Body of pancreas (tissue), 4 donors: Measurements from ENCODE around the gene TFAP2D. TPM values are rescaled to one million over a fixed set of nuclear protein-coding genes. Genes with fewer than 3 reads are reported as not detected.

Experiments used
- ATAC-seq: fragments of 150-250 bp; one replicate; pipeline ENCODE4 v1.9.1; 2016
- DNase-seq, 4 donors: peaks; one replicate each; pipeline ENCODE4 v3.0.0-alpha.2; 2019
- H3K27ac ChIP-seq, 4 donors: fragments of 200-600 bp; sonication (generic); 1 replicate in 3 of 4; 2 replicates in 1 of 4; pipeline versions ENCODE4 v1.5.1 to v1.6.1; 2016 to 2019; ENCODE audit warnings: mild to moderate bottlenecking in 1 of 4, mixed read lengths in 1 of 4, moderate library complexity in 1 of 4
- H3K27me3 ChIP-seq, 2 donors: fragments of 200-600 bp; sonication (generic); one replicate each; pipeline ENCODE4 v1.6.0; 2016; ENCODE audit warnings: mild to moderate bottlenecking in 1 of 2
- H3K36me3 ChIP-seq, 2 donors: fragments of 200-600 bp; sonication (generic); replicated peaks in 1 of 2; 2 replicates each; pipeline ENCODE4 v1.5.1; 2016; ENCODE audit warnings: low read depth in 2 of 2; ENCODE audit not compliant: insufficient read depth in 1 of 2
- H3K4me1 ChIP-seq: fragments of 200-600 bp; sonication (generic); one replicate; pipeline ENCODE4 v1.6.0; 2016
- H3K4me3 ChIP-seq, 2 donors: fragments of 200-600 bp; sonication (generic); 1 replicate in 1 of 2; 2 replicates in 1 of 2; pipeline ENCODE4 v1.5.1; 2016 to 2019
- H3K9me3 ChIP-seq, 3 donors: fragments of 200-600 bp; sonication (generic); 1 replicate in 2 of 3; 2 replicates in 1 of 3; pipeline ENCODE4 v1.5.1; 2016
- CTCF ChIP-seq, 7 experiments: fragments of 450-650 bp in 4 of 7; fragments of 200-600 bp in 3 of 7; sonication (generic) in 3 of 7; IDR thresholded peaks; one replicate each; pipeline ENCODE4 v1.5.1; 2016 to 2019; ENCODE audit warnings: antibody characterized with exemption in 7 of 7
- POLR2A ChIP-seq, 3 donors: fragments of 450-650 bp; IDR thresholded peaks; one replicate each; pipeline ENCODE4 v1.6.1; 2016; ENCODE audit warnings: antibody characterized with exemption in 3 of 3, mild to moderate bottlenecking in 2 of 3
- WGBS, 2 donors: methylation state at CpG; one replicate each; pipeline ENCODE4 v1.1.5; 2017; 5-methylcytosine and 5-hydroxymethylcytosine counted together
- intact Hi-C: fragments of 100-400 bp; cut with DNase I; formaldehyde crosslinking; loops from one replicate; pipeline ENCODE4 v1.15.1; 2023
- total RNA-seq, 2 donors: library from RNA; depleted of rRNA; stranded (reverse); fragments of >200 nt; gene quantifications; one replicate each; pipeline ENCODE4 v1.1.0, GENCODE V29; 2016

The TFAP2D gene
- total RNA-seq, 2 donors from 2014 or later = not detected

- Histone ChIP-seq H3K27ac (no peak overlapping the region), H3K36me3 (no peaks in the 10 kb centered on the region), H3K4me3 (no peak overlapping the region), H3K9me3 (no peaks in the 10 kb centered on the region), H3K27me3 (peaks cover 3 to 53% of the 10 kb centered on the region in 2 donors), H3K4me1 (peaks cover 17% of the 10 kb centered on the region)
- intact Hi-C loops = no loop called here
- DNase-seq (peak in 1 of 4 donors; percentile 16), ATAC-seq (no peak)
- 1 to 4% methylated on average over 40 to 41 of the region's 45 CpGs for WGBS, 2 donors
- TF ChIP-seq POLR2A (IDR thresholded peaks at IDR 0.05) (no peak), CTCF (IDR thresholded peaks at IDR 0.05) (no peak)
Measured at GRCh38 chr6:50819466-50819903, 106.2 kb downstream of the TFAP2D start.

- DNase-seq (no peak), ATAC-seq (no peak)
- intact Hi-C loops = no loop called here
- H3K4me3 ChIP-seq = no peak overlapping the region
- H3K4me1 ChIP-seq = peaks cover 17% of the 10 kb centered on the region
- H3K27ac ChIP-seq = no peak overlapping the region
- H3K9me3 ChIP-seq = no peaks in the 10 kb centered on the region
- TF ChIP-seq POLR2A (IDR thresholded peaks at IDR 0.05) (no peak), CTCF (IDR thresholded peaks at IDR 0.05) (no peak)
- H3K36me3 ChIP-seq = no peaks in the 10 kb centered on the region
- H3K27me3 ChIP-seq = peaks cover 3 to 52% of the 10 kb centered on the region in 2 donors
- 3 to 5% methylated on average over 57 to 58 of the region's 58 CpGs for WGBS, 2 donors
Measured at GRCh38 chr6:50819904-50820868, 106.9 kb downstream of the TFAP2D start.

GRCh38 chr6:50820869-50821264 is 107.5 kb downstream of the TFAP2D start:
- Histone ChIP-seq H3K27ac (no peak overlapping the region), H3K4me1 (peaks cover 17% of the 10 kb centered on the region), H3K36me3 (no peaks in the 10 kb centered on the region), H3K27me3 (peaks cover 3 to 59% of the 10 kb centered on the region in 2 donors), H3K4me3 (no peak overlapping the region), H3K9me3 (no peaks in the 10 kb centered on the region)
- TF ChIP-seq POLR2A (IDR thresholded peaks at IDR 0.05) = no peak
- TF ChIP-seq CTCF (IDR thresholded peaks at IDR 0.05) = no peak
- no peak for ATAC-seq
- DNase-seq = no peak
- intact Hi-C loops = no loop called here
- 2 to 7% methylated on average over 5 of the region's 5 CpGs for whole genome bisulfite sequencing, 2 donors

GRCh38 chr6:50821441-50822077 is 108.2 kb downstream of the TFAP2D start:
- no peak overlapping the region for H3K4me3 ChIP-seq
- H3K4me1 ChIP-seq = peaks cover 17% of the 10 kb centered on the region
- DNase-seq = no peak
- H3K27me3 ChIP-seq = peaks cover under 1 to 66% of the 10 kb centered on the region in 2 donors
- 4 to 7% methylated on average over 20 of the region's 20 CpGs for WGBS, 2 donors
- no peaks in the 10 kb centered on the region for H3K9me3 ChIP-seq
- no peak for ATAC-seq
- intact Hi-C loops = no loop called here
- H3K27ac ChIP-seq = no peak overlapping the region
- TF ChIP-seq CTCF (IDR thresholded peaks at IDR 0.05) = no peak
- TF ChIP-seq POLR2A (IDR thresholded peaks at IDR 0.05) = no peak
- H3K36me3 ChIP-seq = no peaks in the 10 kb centered on the region
